GM19452 (cell line): ENCODE measurements around the gene FASTK.
"Not testable (repeated sequence)": the region's sequence is repeated elsewhere in the genome, so short reads cannot be mapped to it uniquely, and the experiment has no call there.

Experiments
- ATAC-seq: cut with Tn5 transposase; IDR thresholded peaks from one replicate; pipeline ENCODE4 v1.9.1; 2021; ENCODE audit not compliant: unreplicated experiment

The FASTK gene

DNA sequence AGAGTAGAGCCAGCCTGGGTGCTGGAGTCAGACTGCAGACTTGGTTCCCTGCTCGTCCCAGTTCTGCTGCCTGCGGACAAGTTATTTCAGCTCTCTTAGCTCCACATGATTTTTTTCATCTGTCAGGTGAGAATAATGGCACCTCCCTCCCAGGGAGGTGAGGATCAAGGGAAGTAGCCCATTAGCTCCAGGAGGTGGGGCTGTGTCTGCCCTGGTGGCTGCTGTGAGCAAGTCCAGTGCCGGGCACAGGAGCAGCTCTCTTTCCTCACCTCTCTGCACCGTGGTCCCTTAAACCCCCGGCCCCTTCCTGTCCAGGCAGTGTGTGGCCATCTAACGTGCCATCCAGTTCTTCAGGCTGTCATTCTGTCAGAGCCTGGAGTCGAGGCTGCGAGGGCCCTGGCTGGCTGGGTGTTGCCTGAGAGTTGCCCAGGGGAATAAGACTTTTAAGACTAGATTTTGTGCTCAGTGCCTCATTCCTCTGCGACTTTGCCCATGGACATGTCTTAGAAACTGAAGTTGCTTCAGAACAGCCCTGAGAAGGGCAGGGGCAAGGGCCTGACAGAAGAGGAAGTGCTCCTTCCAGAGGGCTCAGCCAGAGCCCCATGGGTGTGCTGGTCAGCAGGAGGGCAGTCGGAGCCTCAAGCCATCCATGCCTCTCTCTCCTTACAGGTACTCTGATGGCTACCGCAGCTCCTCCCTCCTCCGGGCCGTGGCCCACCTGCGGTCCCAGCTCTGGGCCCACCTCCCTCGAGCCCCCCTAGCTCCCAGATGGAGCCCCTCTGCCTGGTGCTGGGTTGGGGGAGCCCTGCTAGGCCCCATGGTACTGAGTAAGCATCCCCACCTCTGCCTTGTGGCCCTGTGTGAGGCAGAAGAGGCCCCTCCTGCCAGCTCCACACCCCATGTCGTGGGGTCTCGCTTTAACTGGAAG, 47.4 kb downstream of the FASTK start:
- ATAC-seq: no peak

DNA sequence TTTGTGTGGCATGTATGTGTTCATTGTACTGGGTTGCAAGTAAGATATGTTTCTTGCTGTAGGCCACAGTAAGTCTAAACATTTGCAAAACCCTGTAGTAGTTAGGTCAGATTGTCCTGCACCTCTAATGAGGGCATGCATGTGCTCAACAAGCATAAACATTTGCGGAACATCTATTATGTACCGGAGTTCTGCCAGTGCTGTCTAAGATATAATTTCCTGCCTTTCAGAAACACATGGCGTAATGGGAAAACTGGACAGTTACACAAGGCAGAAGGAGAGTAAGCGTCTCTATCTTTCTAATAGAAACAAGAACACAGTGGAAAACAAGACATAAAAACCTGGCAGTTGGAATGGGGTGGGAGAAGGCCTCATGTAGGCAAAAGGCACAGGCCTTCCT, 49.6 kb downstream of the FASTK start:
- no peak for ATAC-seq

DNA sequence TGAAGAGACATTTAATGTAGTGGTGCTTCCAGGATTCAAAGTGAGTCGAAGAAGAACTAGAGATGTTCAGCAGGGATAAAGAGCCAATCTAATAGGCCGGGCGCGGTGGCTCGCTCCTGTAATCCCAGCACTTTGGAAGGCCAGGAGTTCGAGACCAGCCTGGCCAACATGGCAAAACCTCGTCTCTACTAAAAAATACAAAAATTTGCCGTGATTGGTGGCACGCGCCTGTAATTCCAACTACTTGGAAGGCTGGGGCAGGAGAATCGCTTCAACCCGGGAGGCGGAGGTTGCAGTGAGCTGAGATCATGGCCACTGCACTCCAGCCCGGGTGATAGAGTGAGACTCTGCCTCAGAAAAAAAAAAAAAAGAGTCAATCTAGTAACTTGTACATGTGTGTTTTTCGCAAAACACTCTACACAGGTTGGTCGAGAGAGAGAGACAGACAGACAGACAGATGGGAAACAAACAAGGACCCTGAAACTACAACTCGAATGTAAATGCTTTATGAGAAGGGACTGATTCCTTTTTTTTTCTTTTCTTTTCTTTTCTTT, 51.6 kb downstream of the FASTK start:
- no peak for ATAC-seq

DNA sequence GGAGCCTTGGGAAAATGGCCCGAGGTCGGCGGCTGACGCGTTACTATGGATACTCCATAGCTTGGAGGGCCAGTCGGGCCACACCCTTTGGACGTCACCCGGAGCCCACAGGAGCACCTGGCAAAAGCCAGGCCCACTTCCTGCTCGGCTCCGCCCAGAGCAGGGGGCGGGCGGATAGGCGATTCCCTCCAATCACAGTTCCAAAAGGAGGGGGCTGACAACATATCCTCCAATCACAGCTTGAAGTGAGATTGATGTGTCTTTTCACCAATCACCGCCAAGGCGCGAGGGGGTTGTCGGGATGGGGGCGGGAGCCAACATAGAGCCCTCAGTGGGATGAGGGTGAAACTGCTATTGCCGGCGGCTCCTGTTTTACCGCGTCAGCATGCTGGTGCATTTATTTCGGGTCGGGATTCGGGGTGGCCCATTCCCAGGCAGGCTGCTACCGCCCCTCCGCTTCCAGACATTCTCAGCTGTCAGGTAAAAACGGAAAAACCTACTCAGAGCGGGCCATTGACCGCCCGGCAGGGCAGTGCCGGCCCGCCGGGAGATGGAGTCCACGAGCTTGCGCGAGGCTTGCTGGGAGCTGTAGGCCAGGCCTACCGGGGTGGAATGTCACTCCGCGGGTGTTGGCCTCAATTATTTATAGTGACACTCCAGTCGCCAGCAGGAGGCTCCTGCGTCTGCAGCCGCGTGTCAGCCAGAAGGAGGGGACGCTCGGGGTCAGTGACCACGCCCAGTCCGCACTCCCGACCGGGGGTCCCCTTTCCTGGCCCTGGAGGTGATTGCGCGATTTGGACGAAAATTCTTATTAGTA, 52.3 kb downstream of the FASTK start, which contains the start of gene ABCB8:
ABCB8 (plus strand) TSS at position 320 of the 817 bp plus-strand sequence; CDS start at position 386, 66 bp downstream.
- peak; percentile 95 for ATAC-seq

DNA sequence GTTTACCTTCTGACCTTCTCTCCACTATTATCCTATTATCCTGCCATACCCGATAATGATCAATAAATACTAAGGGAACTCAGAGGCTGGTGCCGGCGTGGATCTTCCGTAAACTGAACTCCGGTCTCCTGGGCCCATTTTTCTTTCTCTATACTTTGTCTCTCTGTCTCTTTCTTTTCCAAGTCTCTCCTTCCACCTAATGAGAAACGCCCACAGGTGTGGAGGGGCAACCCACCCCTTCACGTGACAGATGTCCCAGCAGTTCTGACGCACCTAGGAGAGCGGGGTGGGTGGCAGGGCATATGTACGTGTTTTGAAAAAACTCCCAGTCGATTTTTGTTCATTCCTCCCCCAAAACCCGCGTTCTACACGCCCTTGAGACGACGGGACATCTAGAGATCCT, 52.9 kb downstream of the FASTK start:
- ATAC-seq: not testable (repeated sequence)

DNA sequence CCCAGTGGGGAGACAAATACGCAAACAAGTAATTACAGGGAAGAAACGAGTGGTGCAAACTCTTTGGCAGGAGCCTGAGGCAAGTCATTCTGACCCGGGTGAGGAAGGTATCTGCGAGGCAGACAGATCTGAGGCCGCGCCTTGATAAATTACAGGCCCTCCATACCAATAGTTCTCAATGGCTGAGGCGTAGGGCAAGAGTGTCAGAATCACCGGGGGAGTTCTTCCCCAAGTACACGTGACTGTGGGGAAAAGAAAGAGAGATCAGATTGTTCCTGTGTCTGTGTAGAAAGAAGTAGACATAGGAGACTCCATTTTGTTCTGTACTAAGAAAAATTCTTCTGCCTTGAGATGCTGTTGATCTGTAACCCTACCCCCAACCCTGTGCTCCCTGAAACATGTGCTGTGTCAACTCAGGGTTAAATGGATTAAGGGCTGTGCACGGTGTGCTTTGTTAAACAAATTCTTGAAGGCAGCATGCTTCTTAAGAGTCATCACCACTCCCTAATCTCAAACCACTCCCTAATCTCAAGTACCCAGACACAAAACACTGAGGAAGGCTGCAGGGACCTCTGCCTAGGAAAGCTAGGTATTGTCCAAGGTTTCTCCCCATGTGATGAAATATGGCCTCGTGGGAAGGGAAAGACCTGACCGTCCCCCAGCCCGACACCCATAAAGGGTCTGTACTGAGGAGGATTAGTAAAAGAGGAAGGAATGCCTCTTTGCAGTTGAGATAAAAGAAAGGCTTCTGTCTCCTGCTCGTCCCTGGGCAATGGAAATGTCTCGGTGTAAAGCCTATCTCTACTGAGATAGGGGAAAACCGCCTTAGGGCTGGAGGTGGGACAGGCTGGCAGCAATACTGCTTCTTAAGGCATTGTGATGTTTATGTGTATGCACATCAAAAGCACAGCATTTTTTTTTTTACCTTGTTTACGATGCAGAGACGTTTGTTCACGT, 53.6 kb downstream of the FASTK start:
- ATAC-seq: not testable (repeated sequence)
